Sigmoid colon (tissue), 4 donors: Measurements from ENCODE around the gene POLR1D.

ENCODE experiments used
- POLR2A ChIP-seq, 2 donors: fragments of 450-650 bp; IDR thresholded peaks; one replicate each; pipeline ENCODE4 v1.6.1; 2016; ENCODE audit warnings: antibody characterized with exemption in 2 of 2, mild to moderate bottlenecking in 2 of 2, moderate library complexity in 2 of 2
- POLR2AphosphoS5 ChIP-seq, 4 donors: sonication (generic); formaldehyde crosslinking; IDR thresholded peaks; one replicate each; pipeline ENCODE4 v1.6.1; 2017; ENCODE audit warnings: antibody characterized with exemption in 4 of 4
- TF ChIP-seq, protein P1 (sequence below), 4 experiments: fragments of 450-650 bp in 3 of 4; fragments of 200-600 bp in 1 of 4; IDR thresholded peaks; one replicate each; pipeline ENCODE4 v1.5.1; 2016 to 2019; ENCODE audit warnings: antibody characterized with exemption in 4 of 4, mild to moderate bottlenecking in 3 of 4, moderate library complexity in 2 of 4

DNA sequence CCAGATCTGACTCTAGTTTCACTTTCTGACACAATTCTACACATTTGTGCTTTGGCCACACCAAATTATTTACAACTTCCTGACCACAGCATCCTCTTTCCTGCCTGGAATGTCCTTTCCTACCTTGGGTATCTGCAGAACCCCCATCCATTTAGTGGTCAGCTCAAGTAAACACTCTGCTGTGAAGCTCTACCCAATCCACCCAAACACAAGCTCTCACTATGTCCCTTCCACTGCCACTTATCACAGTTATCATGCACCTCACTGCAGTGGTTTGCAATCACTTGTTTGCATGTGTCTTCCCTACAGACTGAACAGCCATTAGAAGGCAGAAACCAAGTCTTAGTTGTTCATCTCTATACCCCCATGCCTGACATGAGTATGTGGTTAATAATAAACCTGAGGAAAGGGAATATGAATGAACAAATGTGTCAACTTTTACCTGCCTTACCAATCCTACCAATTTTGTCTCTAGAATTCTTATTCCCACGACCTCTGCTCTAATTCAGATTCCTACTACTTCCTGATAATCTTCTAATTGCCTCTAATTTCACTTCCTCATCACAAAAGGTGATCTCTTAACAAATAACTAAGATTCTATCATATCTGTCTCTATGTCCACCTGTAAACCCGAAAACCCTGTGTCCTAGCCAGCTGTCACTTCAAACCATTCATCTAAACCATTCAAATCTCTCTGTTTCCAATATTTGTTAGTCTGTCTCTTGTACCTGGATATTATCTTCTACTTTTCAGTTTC lies 26.5 kb upstream of the POLR1D start:
- TF ChIP-seq POLR2A (IDR thresholded peaks at IDR 0.05) (no peak), POLR2AphosphoS5 (IDR thresholded peaks at IDR 0.05) (no peak)
- TF ChIP-seq, protein P1, sequence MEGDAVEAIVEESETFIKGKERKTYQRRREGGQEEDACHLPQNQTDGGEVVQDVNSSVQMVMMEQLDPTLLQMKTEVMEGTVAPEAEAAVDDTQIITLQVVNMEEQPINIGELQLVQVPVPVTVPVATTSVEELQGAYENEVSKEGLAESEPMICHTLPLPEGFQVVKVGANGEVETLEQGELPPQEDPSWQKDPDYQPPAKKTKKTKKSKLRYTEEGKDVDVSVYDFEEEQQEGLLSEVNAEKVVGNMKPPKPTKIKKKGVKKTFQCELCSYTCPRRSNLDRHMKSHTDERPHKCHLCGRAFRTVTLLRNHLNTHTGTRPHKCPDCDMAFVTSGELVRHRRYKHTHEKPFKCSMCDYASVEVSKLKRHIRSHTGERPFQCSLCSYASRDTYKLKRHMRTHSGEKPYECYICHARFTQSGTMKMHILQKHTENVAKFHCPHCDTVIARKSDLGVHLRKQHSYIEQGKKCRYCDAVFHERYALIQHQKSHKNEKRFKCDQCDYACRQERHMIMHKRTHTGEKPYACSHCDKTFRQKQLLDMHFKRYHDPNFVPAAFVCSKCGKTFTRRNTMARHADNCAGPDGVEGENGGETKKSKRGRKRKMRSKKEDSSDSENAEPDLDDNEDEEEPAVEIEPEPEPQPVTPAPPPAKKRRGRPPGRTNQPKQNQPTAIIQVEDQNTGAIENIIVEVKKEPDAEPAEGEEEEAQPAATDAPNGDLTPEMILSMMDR (IDR thresholded peaks at IDR 0.05), result no peak
